GM12878 (cell line): ENCODE results near the gene DAGLA. TPM values are rescaled to one million over a fixed set of nuclear protein-coding genes. Genes with fewer than 3 reads are reported as not detected.

ENCODE experiments used
- BACH1 ChIP-seq: fragments of 450-650 bp; IDR thresholded peaks from 2 replicates; pipeline ENCODE4 v1.6.1; 2017; ENCODE audit warnings: mild to moderate bottlenecking, borderline replicate concordance
- CHD4 ChIP-seq: fragments of 200-600 bp; sonication (generic); IDR thresholded peaks from 2 replicates; pipeline ENCODE4 v1.6.1; 2016; ENCODE audit warnings: mild to moderate bottlenecking
- CUX1 ChIP-seq: IDR thresholded peaks from 2 replicates; pipeline ENCODE4 v1.6.1; 2012; ENCODE audit warnings: improper control_type of control experiment, low read depth, low read length; ENCODE audit not compliant: insufficient replicate concordance
- ESRRA ChIP-seq: IDR thresholded peaks from 2 replicates; pipeline ENCODE4 v1.6.1; 2012; ENCODE audit warnings: mild to moderate bottlenecking, low read length, improper control_type of control experiment
- FOXM1 ChIP-seq: IDR thresholded peaks from 2 replicates; pipeline ENCODE4 v1.6.1; 2012; ENCODE audit warnings: low read depth, mild to moderate bottlenecking, inconsistent platforms, low read length, moderate library complexity
- KLF5 ChIP-seq: fragments of 450-650 bp; IDR thresholded peaks from 2 replicates; pipeline ENCODE4 v1.6.1; 2014; ENCODE audit warnings: mild to moderate bottlenecking; ENCODE audit not compliant: partially characterized antibody
- MYB ChIP-seq: fragments of 150-350 bp; IDR thresholded peaks from 2 replicates; pipeline ENCODE4 v1.6.1; 2014; ENCODE audit warnings: mild to moderate bottlenecking, low read depth, low read length, borderline replicate concordance
- NFIC ChIP-seq: IDR thresholded peaks from 2 replicates; pipeline ENCODE4 v1.6.1; 2012; ENCODE audit warnings: low read depth, mild to moderate bottlenecking, inconsistent platforms, low read length, moderate library complexity
- NFXL1 ChIP-seq: fragments of 450-650 bp; IDR thresholded peaks from 2 replicates; pipeline ENCODE4 v1.6.1; 2017; ENCODE audit warnings: antibody characterized with exemption, mild to moderate bottlenecking, borderline replicate concordance
- NR2C2 ChIP-seq: IDR thresholded peaks from 2 replicates; pipeline ENCODE4 v1.6.1; 2011; ENCODE audit warnings: borderline replicate concordance, low read depth; ENCODE audit not compliant: control insufficient read depth, insufficient read length
- POLR2AphosphoS2 ChIP-seq: IDR thresholded peaks from 2 replicates; pipeline ENCODE4 v1.6.1; 2011; ENCODE audit warnings: low read depth, mild to moderate bottlenecking, low read length, improper control_type of control experiment, moderate library complexity
- RCOR1 ChIP-seq: conservative IDR thresholded peaks from 2 replicates; pipeline ENCODE4 v1.6.1; 2012; ENCODE audit warnings: low read depth, low read length, improper control_type of control experiment
- RELB ChIP-seq: fragments of 450-650 bp; IDR thresholded peaks from 2 replicates; pipeline ENCODE4 v1.6.1; 2017; ENCODE audit warnings: low read depth, mild to moderate bottlenecking, moderate library complexity
- SIX5 ChIP-seq: IDR thresholded peaks from 2 replicates; pipeline ENCODE4 v1.6.1; 2011; ENCODE audit warnings: mild to moderate bottlenecking, low read depth, low read length, moderate library complexity; ENCODE audit not compliant: severe bottlenecking
- SMAD1 ChIP-seq: fragments of 450-650 bp; IDR thresholded peaks from 2 replicates; pipeline ENCODE4 v1.6.1; 2018; ENCODE audit warnings: mild to moderate bottlenecking, low read depth; ENCODE audit not compliant: partially characterized antibody
- SMC3 ChIP-seq: IDR thresholded peaks from 2 replicates; pipeline ENCODE4 v1.6.1; 2011; ENCODE audit warnings: low read length, improper control_type of control experiment, borderline replicate concordance
- SPI1 ChIP-seq: IDR thresholded peaks from 2 replicates; pipeline ENCODE4 v1.6.1; 2011; ENCODE audit warnings: low read depth, mild to moderate bottlenecking, low read length, moderate library complexity, borderline replicate concordance; ENCODE audit not compliant: insufficient read depth
- STAT1 ChIP-seq: fragments of 450-650 bp; conservative IDR thresholded peaks from 2 replicates; pipeline ENCODE4 v1.6.1; 2014; ENCODE audit warnings: antibody characterized with exemption, mild to moderate bottlenecking
- SUPT20H ChIP-seq: IDR thresholded peaks from 2 replicates; pipeline ENCODE4 v1.6.1; 2011; ENCODE audit warnings: low read depth, mild to moderate bottlenecking, low read length, moderate library complexity, borderline replicate concordance; ENCODE audit not compliant: control insufficient read depth
- TAF1 ChIP-seq: IDR thresholded peaks from 2 replicates; pipeline ENCODE4 v1.6.1; 2011; ENCODE audit warnings: mild to moderate bottlenecking, low read depth, low read length, borderline replicate concordance
- TARDBP ChIP-seq: IDR thresholded peaks from 2 replicates; pipeline ENCODE4 v1.6.1; 2016; ENCODE audit warnings: borderline replicate concordance
- TCF7 ChIP-seq: IDR thresholded peaks from 2 replicates; pipeline ENCODE4 v1.6.1; 2014; ENCODE audit warnings: antibody characterized with exemption, borderline replicate concordance
- WRNIP1 ChIP-seq: IDR thresholded peaks from 2 replicates; pipeline ENCODE4 v1.6.1; 2011; ENCODE audit warnings: low read depth, low read length, improper control_type of control experiment, borderline replicate concordance
- YY1 ChIP-seq: IDR thresholded peaks from 2 replicates; pipeline ENCODE4 v1.6.1; 2011; ENCODE audit warnings: low read depth, mild to moderate bottlenecking, low read length
- ZNF622 ChIP-seq: fragments of 450-650 bp; IDR thresholded peaks from 2 replicates; pipeline ENCODE4 v1.6.1; 2017; ENCODE audit warnings: mild to moderate bottlenecking, inconsistent platforms
- polyA plus RNA-seq, 11 experiments: library from polyadenylated mRNA; depleted of rRNA in 4 of 11; unstranded in 6 of 11; stranded (reverse) in 5 of 11; fragments of >200 nt; fragmentation: Nextera tagmentation in 4 of 11; fragmentation: Illumina TruSeq in 1 of 11; extraction: Ambion mirVana in 4 of 11; extraction: Trizol in 1 of 11; gene quantifications; 1 replicate in 1 of 11; 2 replicates in 10 of 11; pipeline versions ENCODE4 v1.2.1 to v1.2.3, GENCODE V29; 2011 to 2016; ENCODE audit warnings: inconsistent platforms in 2 of 11, missing spikeins in 2 of 11, low read depth in 1 of 11
- total RNA-seq, 4 experiments: library from RNA; depleted of rRNA in 3 of 4; stranded (reverse); fragments of >200 nt in 3 of 4; fragmentation: Illumina TruSeq in 1 of 4; extraction: Trizol in 1 of 4; gene quantifications; 2 replicates each; pipeline versions ENCODE4 v1.2.1 to v1.2.3, GENCODE V29; 2013 to 2021

The DAGLA gene
- total and polyA plus RNA-seq, 10 of the 15 experiments (the other 5 are each of a cell fraction or from before 2014, with no cell fraction given), result 0.05 TPM; not detected in 9

GRCh38 chr11:61733120-61733978, 53.2 kb downstream of the DAGLA start (continued):
- no peak for TF ChIP-seq CUX1
- no peak for TF ChIP-seq SUPT20H
- no peak for TF ChIP-seq ZNF622
- peak; percentile 79 for TF ChIP-seq SMC3
- TF ChIP-seq NFIC, result no peak
- no peak for TF ChIP-seq RELB
- no peak for TF ChIP-seq FOXM1
- TF ChIP-seq STAT1, result no peak
- TF ChIP-seq SMAD1, result no peak
- TF ChIP-seq TAF1, result no peak
- no peak for TF ChIP-seq CHD4
- no peak for TF ChIP-seq RCOR1
- TF ChIP-seq YY1, result peak; percentile 65; the same call in 1 of the 2 replicates
- no peak for TF ChIP-seq BACH1
- TF ChIP-seq TARDBP, result no peak
- no peak for TF ChIP-seq NFXL1
- no peak for TF ChIP-seq POLR2AphosphoS2
- no peak for TF ChIP-seq SIX5
- TF ChIP-seq TCF7, result no peak
- no peak for TF ChIP-seq SPI1
- TF ChIP-seq NR2C2, result no peak
- TF ChIP-seq WRNIP1, result no peak
- TF ChIP-seq MYB, result no peak
- TF ChIP-seq KLF5, result peak; percentile 25
- 0 out of 2 replicates have a peak, but pooled peaks have one; percentile 40 for TF ChIP-seq ESRRA
